ENCODE results near the gene SLC17A7. TPM values are rescaled to one million over a fixed set of nuclear protein-coding genes. Genes with fewer than 3 reads are reported as not detected.
"Not testable (repeated sequence)": the region's sequence is repeated elsewhere in the genome, so short reads cannot be mapped to it uniquely, and the experiment has no call there.

Gene SLC17A7
- total RNA-seq, 2 experiments from 2014 or later, result 0.23 TPM; not detected in 1

GRCh38 chr19:49463960-49464740 lies 22.8 kb upstream of the SLC17A7 start:
- Mint-ChIP-seq H3K27ac (no peak overlapping the region), H3K9me3 (no peaks in the 10 kb centered on the region), H3K4me3 (no peak overlapping the region), H3K36me3 (ENCODE audit: low read depth) (peaks cover 16% of the 10 kb centered on the region), H3K4me1 (ENCODE audit: low read depth) (peaks cover 9% of the 10 kb centered on the region), H3K27me3 (no peaks in the 10 kb centered on the region)
- ATAC-seq (no peak), DNase-seq (no peak)
- POLR2A ChIA-PET, result interaction anchor here (1.2 kb wide), 1 partner anchor 11 kb away, joined by 3 read pairs; no protein-coding TSS in a partner anchor
- CTCF ChIA-PET, result no interaction called here
- TF ChIP-seq, protein P1, sequence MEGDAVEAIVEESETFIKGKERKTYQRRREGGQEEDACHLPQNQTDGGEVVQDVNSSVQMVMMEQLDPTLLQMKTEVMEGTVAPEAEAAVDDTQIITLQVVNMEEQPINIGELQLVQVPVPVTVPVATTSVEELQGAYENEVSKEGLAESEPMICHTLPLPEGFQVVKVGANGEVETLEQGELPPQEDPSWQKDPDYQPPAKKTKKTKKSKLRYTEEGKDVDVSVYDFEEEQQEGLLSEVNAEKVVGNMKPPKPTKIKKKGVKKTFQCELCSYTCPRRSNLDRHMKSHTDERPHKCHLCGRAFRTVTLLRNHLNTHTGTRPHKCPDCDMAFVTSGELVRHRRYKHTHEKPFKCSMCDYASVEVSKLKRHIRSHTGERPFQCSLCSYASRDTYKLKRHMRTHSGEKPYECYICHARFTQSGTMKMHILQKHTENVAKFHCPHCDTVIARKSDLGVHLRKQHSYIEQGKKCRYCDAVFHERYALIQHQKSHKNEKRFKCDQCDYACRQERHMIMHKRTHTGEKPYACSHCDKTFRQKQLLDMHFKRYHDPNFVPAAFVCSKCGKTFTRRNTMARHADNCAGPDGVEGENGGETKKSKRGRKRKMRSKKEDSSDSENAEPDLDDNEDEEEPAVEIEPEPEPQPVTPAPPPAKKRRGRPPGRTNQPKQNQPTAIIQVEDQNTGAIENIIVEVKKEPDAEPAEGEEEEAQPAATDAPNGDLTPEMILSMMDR (IDR thresholded peaks at IDR 0.05), result no peak
- intact Hi-C loops (cut with micrococcal nuclease), result no loop called here

DNA sequence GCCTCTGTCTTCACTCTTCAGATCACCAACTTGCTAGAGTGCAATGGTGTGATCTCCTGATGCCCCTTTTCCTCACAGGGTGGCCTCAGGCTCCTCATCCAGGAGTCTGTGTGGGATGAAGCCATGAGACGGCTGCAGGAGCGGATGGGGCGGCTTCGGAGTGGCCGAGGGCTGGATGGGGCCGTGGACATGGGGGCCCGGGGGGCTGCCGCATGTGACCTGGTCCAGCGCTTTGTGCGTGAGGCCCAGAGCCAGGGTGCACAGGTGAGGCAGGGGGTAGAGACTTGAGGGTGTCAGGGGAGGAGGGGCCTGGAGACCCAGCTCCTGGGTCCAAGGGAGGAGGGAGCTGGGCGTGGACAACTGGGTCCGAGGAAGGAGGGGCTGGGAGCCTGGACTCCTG lies 21.2 kb upstream of the SLC17A7 start:
- no peak for ATAC-seq
- Mint-ChIP-seq H3K27me3 (no peaks in the 10 kb centered on the region), H3K36me3 (ENCODE audit: low read depth) (peaks cover 10% of the 10 kb centered on the region), H3K27ac (no peak overlapping the region), H3K9me3 (no peaks in the 10 kb centered on the region), H3K4me1 (ENCODE audit: low read depth) (no peaks in the 10 kb centered on the region), H3K4me3 (no peak overlapping the region)
- POLR2A ChIA-PET, result no interaction called here
- CTCF ChIA-PET, result no interaction called here
- intact Hi-C loops (cut with micrococcal nuclease), result no loop called here
- TF ChIP-seq, protein P1 (IDR thresholded peaks at IDR 0.05), result no peak
- no peak for DNase-seq

GRCh38 chr19:49461656-49462055 lies 20.3 kb upstream of the SLC17A7 start:
- Mint-ChIP-seq H3K9me3 (no peaks in the 10 kb centered on the region), H3K27ac (no peak overlapping the region), H3K36me3 (ENCODE audit: low read depth) (peaks cover 13% of the 10 kb centered on the region), H3K4me1 (ENCODE audit: low read depth) (peaks cover 4% of the 10 kb centered on the region), H3K4me3 (no peak overlapping the region), H3K27me3 (no peaks in the 10 kb centered on the region)
- intact Hi-C loops (cut with micrococcal nuclease), result no loop called here
- ATAC-seq (no peak), DNase-seq (no peak)
- ChIA-PET CTCF (no interaction called here), POLR2A (no interaction called here)
- TF ChIP-seq, protein P1 (IDR thresholded peaks at IDR 0.05), result no peak

DNA sequence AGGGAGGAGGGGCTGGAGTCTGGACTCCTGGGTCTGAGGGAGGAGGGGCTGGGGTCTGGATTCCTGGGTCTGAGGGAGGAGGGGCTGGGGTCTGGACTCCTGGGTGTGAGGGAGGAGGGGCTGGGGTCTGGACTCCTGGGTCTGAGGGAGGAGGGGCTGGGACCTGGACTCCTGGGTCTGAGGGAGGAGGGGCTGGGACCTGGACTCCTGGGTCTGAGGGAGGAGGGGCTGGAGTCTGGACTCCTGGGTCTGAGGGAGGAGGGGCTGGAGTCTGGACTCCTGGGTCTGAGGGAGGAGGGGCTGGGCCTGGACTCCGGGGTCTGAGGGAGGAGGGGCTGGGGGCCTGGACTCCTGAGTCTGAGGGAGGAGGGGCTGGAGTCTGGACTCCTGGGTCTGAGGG lies 19.8 kb upstream of the SLC17A7 start:
- CTCF ChIA-PET; H3K27me3 Mint-ChIP-seq; H3K9me3 Mint-ChIP-seq; intact Hi-C loops (cut with micrococcal nuclease); ATAC-seq; H3K4me1 Mint-ChIP-seq (ENCODE audit: low read depth); DNase-seq; H3K27ac Mint-ChIP-seq; POLR2A ChIA-PET; H3K4me3 Mint-ChIP-seq: not testable (repeated sequence)
- peaks cover 18% of the 10 kb centered on the region for H3K36me3 Mint-ChIP-seq (ENCODE audit: low read depth)

DNA sequence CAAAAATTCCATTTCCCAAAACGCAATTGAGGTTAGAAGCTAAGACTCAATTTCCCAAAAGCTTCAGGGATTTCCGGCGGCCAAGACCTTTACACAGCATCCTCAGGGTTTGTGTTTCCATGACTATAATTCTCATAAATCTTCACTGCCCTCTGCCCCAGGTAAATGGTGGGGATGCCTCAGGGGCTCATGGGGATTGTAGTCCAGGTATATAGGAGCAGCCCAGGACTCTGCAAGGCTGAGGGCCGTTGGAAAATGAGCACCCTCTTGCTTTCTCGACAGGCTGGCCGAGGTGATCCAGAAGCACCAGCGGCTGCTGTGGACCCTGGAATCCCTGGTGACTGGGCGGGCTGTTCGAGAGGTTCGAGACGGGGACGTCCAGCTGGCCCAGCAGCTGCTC lies 18.1 kb upstream of the SLC17A7 start:
- H3K27ac Mint-ChIP-seq, result no peak overlapping the region
- no peaks in the 10 kb centered on the region for H3K9me3 Mint-ChIP-seq
- peaks cover 13% of the 10 kb centered on the region for H3K4me1 Mint-ChIP-seq (ENCODE audit: low read depth)
- no peak overlapping the region for H3K4me3 Mint-ChIP-seq
- H3K36me3 Mint-ChIP-seq (ENCODE audit: low read depth), result peaks cover 18% of the 10 kb centered on the region
- peak; percentile 45 for ATAC-seq
- intact Hi-C loops (cut with micrococcal nuclease), result no loop called here
- ChIA-PET CTCF (no interaction called here), POLR2A (interaction anchor here (1.0 to 2.9 kb wide), 3 partner anchors 29 to 50 kb away, joined by 3 to 12 read pairs (median 4); partner anchors contain the start of gene RPL13A)
- no peak for DNase-seq
- no peaks in the 10 kb centered on the region for H3K27me3 Mint-ChIP-seq
- TF ChIP-seq, protein P1 (IDR thresholded peaks at IDR 0.05), result no peak
